ENCODE measurements around the gene KIF24.
"Not testable (repeated sequence)": the region's sequence is repeated elsewhere in the genome, so short reads cannot be mapped to it uniquely, and the experiment has no call there.

Gene KIF24

GRCh38 chr9:34346873-34347799 is 18.1 kb upstream of the KIF24 start:
- H3K27ac Mint-ChIP-seq, result no peak overlapping the region
- H3K4me1 Mint-ChIP-seq (ENCODE audit: low read depth), result no peaks in the 10 kb centered on the region
- no peak overlapping the region for H3K4me3 Mint-ChIP-seq
- no peaks in the 10 kb centered on the region for H3K27me3 Mint-ChIP-seq
- peaks cover 46% of the 10 kb centered on the region for H3K36me3 Mint-ChIP-seq (ENCODE audit: low read depth)
- H3K9me3 Mint-ChIP-seq, result no peaks in the 10 kb centered on the region
- no peak for DNase-seq

GRCh38 chr9:34343605-34344004 is 14.5 kb upstream of the KIF24 start:
- peaks cover 69% of the 10 kb centered on the region for H3K36me3 Mint-ChIP-seq (ENCODE audit: low read depth)
- no peak for DNase-seq
- H3K9me3 Mint-ChIP-seq, result no peaks in the 10 kb centered on the region
- H3K4me3 Mint-ChIP-seq, result no peak overlapping the region
- H3K4me1 Mint-ChIP-seq (ENCODE audit: low read depth), result no peaks in the 10 kb centered on the region
- no peak overlapping the region for H3K27ac Mint-ChIP-seq
- H3K27me3 Mint-ChIP-seq, result no peaks in the 10 kb centered on the region

- Mint-ChIP-seq H3K27ac (no peak overlapping the region), H3K4me1 (ENCODE audit: low read depth) (no peaks in the 10 kb centered on the region), H3K4me3 (no peak overlapping the region), H3K27me3 (no peaks in the 10 kb centered on the region), H3K36me3 (ENCODE audit: low read depth) (peaks cover 72% of the 10 kb centered on the region), H3K9me3 (no peaks in the 10 kb centered on the region)
- DNase-seq, result no peak
Observed at GRCh38 chr9:34343090-34343489, 14.0 kb upstream of the KIF24 start.

GRCh38 chr9:34341659-34342295 is 12.7 kb upstream of the KIF24 start:
- no peaks in the 10 kb centered on the region for H3K9me3 Mint-ChIP-seq

GRCh38 chr9:34338665-34339385 is 9.8 kb upstream of the KIF24 start:
- H3K9me3 Mint-ChIP-seq, result no peaks in the 10 kb centered on the region
- H3K27ac Mint-ChIP-seq, result no peak overlapping the region
- H3K4me1 Mint-ChIP-seq (ENCODE audit: low read depth), result peaks cover 20% of the 10 kb centered on the region
- no peak for DNase-seq
- H3K4me3 Mint-ChIP-seq, result no peak overlapping the region
- peaks cover 76% of the 10 kb centered on the region for H3K36me3 Mint-ChIP-seq (ENCODE audit: low read depth)
- H3K27me3 Mint-ChIP-seq, result no peaks in the 10 kb centered on the region

More at GRCh38 chr9:34341659-34342295, 12.7 kb upstream of the KIF24 start:
- H3K4me1 Mint-ChIP-seq (ENCODE audit: low read depth), result no peaks in the 10 kb centered on the region
- no peak overlapping the region for H3K27ac Mint-ChIP-seq
- H3K27me3 Mint-ChIP-seq, result no peaks in the 10 kb centered on the region
- DNase-seq, result no peak
- H3K4me3 Mint-ChIP-seq, result no peak overlapping the region
- peaks cover 76% of the 10 kb centered on the region for H3K36me3 Mint-ChIP-seq (ENCODE audit: low read depth)

GRCh38 chr9:34338079-34338478 is 9.0 kb upstream of the KIF24 start:
- not testable (repeated sequence) for H3K9me3 Mint-ChIP-seq, DNase-seq, H3K27me3 Mint-ChIP-seq, H3K4me3 Mint-ChIP-seq, H3K27ac Mint-ChIP-seq
- Mint-ChIP-seq H3K4me1 (ENCODE audit: low read depth) (peaks cover 21% of the 10 kb centered on the region), H3K36me3 (ENCODE audit: low read depth) (peaks cover 68% of the 10 kb centered on the region)

GRCh38 chr9:34337403-34337802 is 8.3 kb upstream of the KIF24 start:
- Mint-ChIP-seq H3K4me1 (ENCODE audit: low read depth) (peaks cover 26% of the 10 kb centered on the region), H3K4me3 (no peak overlapping the region), H3K27me3 (no peaks in the 10 kb centered on the region), H3K27ac (no peak overlapping the region), H3K9me3 (no peaks in the 10 kb centered on the region), H3K36me3 (ENCODE audit: low read depth) (peaks cover 69% of the 10 kb centered on the region)
- DNase-seq, result no peak

GRCh38 chr9:34335376-34335775 is 6.3 kb upstream of the KIF24 start:
- H3K9me3 Mint-ChIP-seq, result no peaks in the 10 kb centered on the region
- no peak overlapping the region for H3K4me3 Mint-ChIP-seq
- H3K27ac Mint-ChIP-seq, result no peak overlapping the region
- DNase-seq, result no peak
- H3K36me3 Mint-ChIP-seq (ENCODE audit: low read depth), result peaks cover 52% of the 10 kb centered on the region
- H3K4me1 Mint-ChIP-seq (ENCODE audit: low read depth), result peaks cover 41% of the 10 kb centered on the region
- H3K27me3 Mint-ChIP-seq, result no peaks in the 10 kb centered on the region

GRCh38 chr9:34334916-34335315 is 5.8 kb upstream of the KIF24 start:
- Mint-ChIP-seq H3K27me3 (no peaks in the 10 kb centered on the region), H3K4me3 (no peak overlapping the region), H3K9me3 (no peaks in the 10 kb centered on the region), H3K4me1 (ENCODE audit: low read depth) (peaks cover 46% of the 10 kb centered on the region), H3K27ac (no peak overlapping the region), H3K36me3 (ENCODE audit: low read depth) (peaks cover 51% of the 10 kb centered on the region)
- DNase-seq, result no peak

- Mint-ChIP-seq H3K4me3 (no peak overlapping the region), H3K27me3 (no peaks in the 10 kb centered on the region), H3K27ac (no peak overlapping the region), H3K4me1 (ENCODE audit: low read depth) (peaks cover 47% of the 10 kb centered on the region), H3K9me3 (no peaks in the 10 kb centered on the region), H3K36me3 (ENCODE audit: low read depth) (peaks cover 52% of the 10 kb centered on the region)
- DNase-seq, result no peak
Observed at GRCh38 chr9:34334337-34334824, 5.3 kb upstream of the KIF24 start.

- H3K4me3 Mint-ChIP-seq, result no peak overlapping the region
- no peaks in the 10 kb centered on the region for H3K27me3 Mint-ChIP-seq
- H3K27ac Mint-ChIP-seq, result no peak overlapping the region
- peaks cover 47% of the 10 kb centered on the region for H3K4me1 Mint-ChIP-seq (ENCODE audit: low read depth)
- peaks cover 49% of the 10 kb centered on the region for H3K36me3 Mint-ChIP-seq (ENCODE audit: low read depth)
- no peak for DNase-seq
- H3K9me3 Mint-ChIP-seq, result no peaks in the 10 kb centered on the region
Observed at GRCh38 chr9:34333836-34334235, 4.8 kb upstream of the KIF24 start.

GRCh38 chr9:34332076-34332964 is 3.3 kb upstream of the KIF24 start:
- Mint-ChIP-seq H3K27me3 (no peaks in the 10 kb centered on the region), H3K27ac (peak overlapping the region; percentile 1), H3K36me3 (ENCODE audit: low read depth) (peaks cover 42% of the 10 kb centered on the region), H3K4me1 (ENCODE audit: low read depth) (peaks cover 55% of the 10 kb centered on the region), H3K4me3 (no peak overlapping the region), H3K9me3 (no peaks in the 10 kb centered on the region)
- no peak for DNase-seq

GRCh38 chr9:34331196-34331595 is 2.1 kb upstream of the KIF24 start:
- Mint-ChIP-seq H3K4me3 (peak overlapping the region; percentile 38), H3K4me1 (ENCODE audit: low read depth) (peaks cover 59% of the 10 kb centered on the region), H3K27me3 (no peaks in the 10 kb centered on the region), H3K9me3 (no peaks in the 10 kb centered on the region), H3K36me3 (ENCODE audit: low read depth) (peaks cover 30% of the 10 kb centered on the region), H3K27ac (no peak overlapping the region)
- DNase-seq, result no peak

- Mint-ChIP-seq H3K4me3 (peak overlapping the region; percentile 95), H3K27me3 (no peaks in the 10 kb centered on the region), H3K4me1 (ENCODE audit: low read depth) (peaks cover 38% of the 10 kb centered on the region), H3K9me3 (no peaks in the 10 kb centered on the region), H3K27ac (peak overlapping the region; percentile 99), H3K36me3 (ENCODE audit: low read depth) (peaks cover 20% of the 10 kb centered on the region)
- no peak for DNase-seq
Observed at GRCh38 chr9:34328500-34328986, 525 bp downstream of the KIF24 start.
